ENCODE results near the gene IRF3. TPM values are rescaled to one million over a fixed set of nuclear protein-coding genes. Genes with fewer than 3 reads are reported as not detected.

The IRF3 gene
- polyA plus RNA-seq, 1 donor (not counting 4 experiments of a cell fraction or from before 2014, with no cell fraction given) = 50.4 TPM

GRCh38 chr19:49712397-49712859, 46.8 kb upstream of the IRF3 start:
- TF ChIP-seq EZH2 (IDR thresholded peaks at IDR 0.05; ENCODE audit: low read length) = no peak
- no peak for TF ChIP-seq CTCF (optimal IDR thresholded peaks at IDR 0.05 in 1 of 3, IDR thresholded peaks at IDR 0.05 in 1 of 3, conservative IDR thresholded peaks at IDR 0.05 in 1 of 3; ENCODE audit: extremely low read depth in 1 of 3, insufficient read depth in 2 of 3, low read length in 3 of 3)
- FAIRE-seq (no peak), DNase-seq (ENCODE audit: low read depth, low spot score) (no peak)
- H3K4me2 ChIP-seq (ENCODE audit: control insufficient read depth, extremely low read depth, insufficient read depth, low read depth, low read length) = no peak overlapping the region
- dilution Hi-C loops (cut with MboI; ENCODE audit: extremely low pct_ligation_motif_present, low sequenced_read_pairs) = no loop called here
- H3K79me2 ChIP-seq (ENCODE audit: control insufficient read depth, insufficient read depth, low read length) = no peaks in the 10 kb centered on the region
- no peaks in the 10 kb centered on the region for H3K36me3 ChIP-seq (ENCODE audit: control insufficient read depth in 2 of 2, extremely low read depth in 1 of 2, insufficient read depth in 2 of 2, low read length in 2 of 2)
- H2AFZ ChIP-seq (ENCODE audit: control insufficient read depth, low read length) = no peak overlapping the region
- no peaks in the 10 kb centered on the region for H3K4me1 ChIP-seq (ENCODE audit: control insufficient read depth, extremely low read depth, insufficient read depth, low read length)
- H3K4me3 ChIP-seq (ENCODE audit: control insufficient read depth in 2 of 3, extremely low read depth in 1 of 3, insufficient read depth in 2 of 3, low read depth in 1 of 3, low read length in 3 of 3) = no peak overlapping the region
- H4K20me1 ChIP-seq (ENCODE audit: control insufficient read depth, extremely low read depth, insufficient read depth, low read length) = no peaks in the 10 kb centered on the region
- H3K9ac ChIP-seq (ENCODE audit: control insufficient read depth, extremely low read depth, insufficient read depth, low read length) = no peak overlapping the region
- H3K9me1 ChIP-seq (ENCODE audit: control insufficient read depth, extremely low read depth, insufficient read depth, low read length) = no peaks in the 10 kb centered on the region
- no peaks in the 10 kb centered on the region for H3K9me3 ChIP-seq (ENCODE audit: control insufficient read depth, low read depth, low read length)
- H3K27me3 ChIP-seq (ENCODE audit: control insufficient read depth, extremely low read depth, insufficient read depth, low read length) = no peaks in the 10 kb centered on the region
- H3K27ac ChIP-seq (ENCODE audit: control insufficient read depth, insufficient read depth, low read length) = no peak overlapping the region

DNA sequence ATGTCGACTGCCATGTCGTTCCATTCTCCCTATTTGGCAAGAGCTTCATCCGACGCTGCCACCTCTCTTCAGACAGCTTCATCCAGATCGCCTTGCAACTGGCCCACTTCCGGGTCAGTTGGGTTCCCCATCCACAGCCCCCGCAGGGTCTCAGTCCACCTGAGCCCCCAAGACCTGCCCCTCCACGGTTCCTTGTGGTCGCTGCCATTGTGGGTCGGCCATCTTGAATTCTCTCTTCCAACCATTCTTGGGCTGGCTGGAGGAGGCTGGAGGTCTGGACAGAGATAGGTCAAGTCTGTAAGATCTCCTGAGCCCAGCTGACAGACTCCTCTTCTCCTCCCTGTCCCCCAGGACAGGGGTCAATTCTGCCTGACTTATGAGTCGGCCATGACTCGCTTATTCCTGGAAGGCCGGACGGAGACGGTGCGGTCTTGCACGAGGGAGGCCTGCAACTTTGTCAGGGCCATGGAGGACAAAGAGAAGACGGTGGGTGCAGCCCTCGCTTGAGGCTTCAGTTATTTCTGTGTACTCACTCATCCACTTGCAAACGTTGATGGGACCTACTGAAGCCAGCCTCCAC, 44.8 kb upstream of the IRF3 start:
- Histone ChIP-seq H3K4me3 (ENCODE audit: control insufficient read depth in 2 of 3, extremely low read depth in 1 of 3, insufficient read depth in 2 of 3, low read depth in 1 of 3, low read length in 3 of 3) (no peak overlapping the region), H3K9me1 (ENCODE audit: control insufficient read depth, extremely low read depth, insufficient read depth, low read length) (no peaks in the 10 kb centered on the region), H3K27ac (ENCODE audit: control insufficient read depth, insufficient read depth, low read length) (no peak overlapping the region), H3K9ac (ENCODE audit: control insufficient read depth, extremely low read depth, insufficient read depth, low read length) (no peak overlapping the region), H4K20me1 (ENCODE audit: control insufficient read depth, extremely low read depth, insufficient read depth, low read length) (no peaks in the 10 kb centered on the region), H3K27me3 (ENCODE audit: control insufficient read depth, extremely low read depth, insufficient read depth, low read length) (no peaks in the 10 kb centered on the region), H2AFZ (ENCODE audit: control insufficient read depth, low read length) (no peak overlapping the region), H3K36me3 (ENCODE audit: control insufficient read depth in 2 of 2, extremely low read depth in 1 of 2, insufficient read depth in 2 of 2, low read length in 2 of 2) (no peaks in the 10 kb centered on the region), H3K79me2 (ENCODE audit: control insufficient read depth, insufficient read depth, low read length) (no peaks in the 10 kb centered on the region), H3K4me1 (ENCODE audit: control insufficient read depth, extremely low read depth, insufficient read depth, low read length) (no peaks in the 10 kb centered on the region), H3K4me2 (ENCODE audit: control insufficient read depth, extremely low read depth, insufficient read depth, low read depth, low read length) (no peak overlapping the region), H3K9me3 (ENCODE audit: control insufficient read depth, low read depth, low read length) (no peaks in the 10 kb centered on the region)
- no peak for FAIRE-seq
- dilution Hi-C loops (cut with MboI; ENCODE audit: extremely low pct_ligation_motif_present, low sequenced_read_pairs) = no loop called here
- DNase-seq (ENCODE audit: low read depth, low spot score) = no peak
- TF ChIP-seq CTCF (optimal IDR thresholded peaks at IDR 0.05 in 1 of 3, IDR thresholded peaks at IDR 0.05 in 1 of 3, conservative IDR thresholded peaks at IDR 0.05 in 1 of 3; ENCODE audit: extremely low read depth in 1 of 3, insufficient read depth in 2 of 3, low read length in 3 of 3) (no peak), EZH2 (IDR thresholded peaks at IDR 0.05; ENCODE audit: low read length) (no peak)

Measured in keratinocyte (primary cell).